Measurements from ENCODE around the gene GHRL. TPM values are rescaled to one million over a fixed set of nuclear protein-coding genes. Genes with fewer than 3 reads are reported as not detected.
"Not testable (repeated sequence)": the region's sequence is repeated elsewhere in the genome, so short reads cannot be mapped to it uniquely, and the experiment has no call there.

GHRL gene
- total RNA-seq, 1 experiment from 2014 or later: 2.0 TPM

GRCh38 chr3:10274601-10275000 is 18.1 kb downstream of the GHRL start:
- Histone ChIP-seq H3K9me3 (ENCODE audit: low read depth, low read length, poor library complexity, severe bottlenecking) (no peaks in the 10 kb centered on the region), H3K4me1 (ENCODE audit: insufficient read depth, low read length, poor library complexity, severe bottlenecking) (peaks cover 13% of the 10 kb centered on the region), H3K36me3 (ENCODE audit: insufficient read depth, low read length, poor library complexity, severe bottlenecking) (peaks cover 42% of the 10 kb centered on the region), H3K27ac (ENCODE audit: low read depth, low read length, poor library complexity, severe bottlenecking) (no peak overlapping the region), H3K4me3 (ENCODE audit: low read depth, low read length, poor library complexity, severe bottlenecking) (no peak overlapping the region), H3K27me3 (replicated peaks; ENCODE audit: insufficient read depth, low read depth, low read length, poor library complexity) (no peaks in the 10 kb centered on the region)
- no peak for TF ChIP-seq EZH2 (IDR thresholded peaks at IDR 0.05; ENCODE audit: borderline replicate concordance, low read depth, low read length, poor library complexity, severe bottlenecking)
- TF ChIP-seq, protein P1, sequence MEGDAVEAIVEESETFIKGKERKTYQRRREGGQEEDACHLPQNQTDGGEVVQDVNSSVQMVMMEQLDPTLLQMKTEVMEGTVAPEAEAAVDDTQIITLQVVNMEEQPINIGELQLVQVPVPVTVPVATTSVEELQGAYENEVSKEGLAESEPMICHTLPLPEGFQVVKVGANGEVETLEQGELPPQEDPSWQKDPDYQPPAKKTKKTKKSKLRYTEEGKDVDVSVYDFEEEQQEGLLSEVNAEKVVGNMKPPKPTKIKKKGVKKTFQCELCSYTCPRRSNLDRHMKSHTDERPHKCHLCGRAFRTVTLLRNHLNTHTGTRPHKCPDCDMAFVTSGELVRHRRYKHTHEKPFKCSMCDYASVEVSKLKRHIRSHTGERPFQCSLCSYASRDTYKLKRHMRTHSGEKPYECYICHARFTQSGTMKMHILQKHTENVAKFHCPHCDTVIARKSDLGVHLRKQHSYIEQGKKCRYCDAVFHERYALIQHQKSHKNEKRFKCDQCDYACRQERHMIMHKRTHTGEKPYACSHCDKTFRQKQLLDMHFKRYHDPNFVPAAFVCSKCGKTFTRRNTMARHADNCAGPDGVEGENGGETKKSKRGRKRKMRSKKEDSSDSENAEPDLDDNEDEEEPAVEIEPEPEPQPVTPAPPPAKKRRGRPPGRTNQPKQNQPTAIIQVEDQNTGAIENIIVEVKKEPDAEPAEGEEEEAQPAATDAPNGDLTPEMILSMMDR (conservative IDR thresholded peaks at IDR 0.05; ENCODE audit: low read depth, low read length): no peak
- no peak for DNase-seq (ENCODE audit: low spot score)
- POLR2A ChIA-PET (ENCODE audit: low non-redundant PET): no interaction called here
- CTCF ChIA-PET: no interaction called here
- no TSS peak for BruUV-seq (replicated peaks)
- intact Hi-C loops (cut with micrococcal nuclease; ENCODE audit: unreplicated experiment): no loop called here

DNA sequence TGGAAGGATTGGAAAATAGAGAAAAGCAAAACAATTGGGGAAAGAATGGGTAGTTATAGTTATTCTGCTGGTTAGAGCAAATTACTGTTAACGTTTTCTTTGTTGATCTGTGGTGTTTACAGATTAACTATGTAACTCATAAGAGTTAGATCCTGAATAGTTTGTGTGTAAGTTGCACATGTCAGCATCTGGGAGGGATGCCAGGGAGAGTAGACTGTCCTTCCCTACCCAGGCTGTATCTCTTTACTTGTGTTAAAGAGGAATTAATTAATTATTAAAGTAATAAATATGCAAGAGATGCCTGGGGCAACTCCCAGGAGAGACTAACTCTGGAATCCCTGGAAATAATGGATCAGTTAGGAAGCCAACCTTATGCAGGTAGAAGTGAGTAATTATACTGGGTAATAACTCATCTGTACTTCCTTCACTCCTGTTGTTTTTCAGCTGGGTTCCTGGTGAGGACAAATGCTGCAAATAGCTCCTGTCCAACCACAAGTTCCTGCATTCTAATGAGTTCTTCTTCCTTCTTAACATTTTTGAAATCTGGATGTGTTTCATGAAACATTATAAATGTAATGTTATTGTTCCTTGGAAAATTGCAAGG is 18.9 kb downstream of the GHRL start:
- peaks cover 43% of the 10 kb centered on the region for H3K36me3 ChIP-seq (ENCODE audit: insufficient read depth, low read length, poor library complexity, severe bottlenecking)
- DNase-seq (ENCODE audit: low spot score): no peak
- no peak overlapping the region for H3K27ac ChIP-seq (ENCODE audit: low read depth, low read length, poor library complexity, severe bottlenecking)
- no TSS peak for BruUV-seq (replicated peaks)
- no peak for TF ChIP-seq EZH2 (IDR thresholded peaks at IDR 0.05; ENCODE audit: borderline replicate concordance, low read depth, low read length, poor library complexity, severe bottlenecking)
- TF ChIP-seq, protein P1 (conservative IDR thresholded peaks at IDR 0.05; ENCODE audit: low read depth, low read length): no peak
- ChIA-PET CTCF (no interaction called here), POLR2A (ENCODE audit: low non-redundant PET) (no interaction called here)
- peaks cover 13% of the 10 kb centered on the region for H3K4me1 ChIP-seq (ENCODE audit: insufficient read depth, low read length, poor library complexity, severe bottlenecking)
- H3K4me3 ChIP-seq (ENCODE audit: low read depth, low read length, poor library complexity, severe bottlenecking): no peak overlapping the region
- intact Hi-C loops (cut with micrococcal nuclease; ENCODE audit: unreplicated experiment): no loop called here
- H3K9me3 ChIP-seq (ENCODE audit: low read depth, low read length, poor library complexity, severe bottlenecking): no peaks in the 10 kb centered on the region
- H3K27me3 ChIP-seq (replicated peaks; ENCODE audit: insufficient read depth, low read depth, low read length, poor library complexity): no peaks in the 10 kb centered on the region

DNA sequence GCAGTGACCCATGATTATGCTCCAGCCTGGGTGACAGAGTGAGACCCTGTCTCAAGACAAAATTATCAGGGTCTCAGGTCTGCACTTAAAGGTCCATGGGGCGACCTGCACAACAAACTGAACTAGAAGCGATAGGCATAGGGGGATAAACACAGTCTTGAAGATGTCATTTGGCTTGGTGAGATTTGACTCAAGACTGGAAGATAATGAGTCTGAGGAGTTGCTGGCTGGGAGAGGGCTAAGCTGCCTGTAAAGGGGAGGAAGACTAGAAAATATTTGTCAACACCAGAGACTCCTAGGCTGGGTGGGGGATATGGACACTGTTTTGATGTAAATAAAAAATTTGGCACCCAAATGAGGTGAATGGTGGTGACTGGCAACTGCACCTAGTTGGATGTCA is 19.8 kb downstream of the GHRL start:
- no peak for DNase-seq (ENCODE audit: low spot score)
- BruUV-seq (replicated peaks): no TSS peak
- Histone ChIP-seq H3K36me3 (ENCODE audit: insufficient read depth, low read length, poor library complexity, severe bottlenecking) (peaks cover 40% of the 10 kb centered on the region), H3K27me3 (replicated peaks; ENCODE audit: insufficient read depth, low read depth, low read length, poor library complexity) (no peaks in the 10 kb centered on the region), H3K4me3 (ENCODE audit: low read depth, low read length, poor library complexity, severe bottlenecking) (no peak overlapping the region), H3K9me3 (ENCODE audit: low read depth, low read length, poor library complexity, severe bottlenecking) (no peaks in the 10 kb centered on the region), H3K4me1 (ENCODE audit: insufficient read depth, low read length, poor library complexity, severe bottlenecking) (peaks cover 13% of the 10 kb centered on the region), H3K27ac (ENCODE audit: low read depth, low read length, poor library complexity, severe bottlenecking) (no peak overlapping the region)
- intact Hi-C loops (cut with micrococcal nuclease; ENCODE audit: unreplicated experiment): no loop called here
- POLR2A ChIA-PET (ENCODE audit: low non-redundant PET): no interaction called here
- TF ChIP-seq EZH2 (IDR thresholded peaks at IDR 0.05; ENCODE audit: borderline replicate concordance, low read depth, low read length, poor library complexity, severe bottlenecking): no peak
- TF ChIP-seq, protein P1 (conservative IDR thresholded peaks at IDR 0.05; ENCODE audit: low read depth, low read length): no peak
- CTCF ChIA-PET: no interaction called here

DNA sequence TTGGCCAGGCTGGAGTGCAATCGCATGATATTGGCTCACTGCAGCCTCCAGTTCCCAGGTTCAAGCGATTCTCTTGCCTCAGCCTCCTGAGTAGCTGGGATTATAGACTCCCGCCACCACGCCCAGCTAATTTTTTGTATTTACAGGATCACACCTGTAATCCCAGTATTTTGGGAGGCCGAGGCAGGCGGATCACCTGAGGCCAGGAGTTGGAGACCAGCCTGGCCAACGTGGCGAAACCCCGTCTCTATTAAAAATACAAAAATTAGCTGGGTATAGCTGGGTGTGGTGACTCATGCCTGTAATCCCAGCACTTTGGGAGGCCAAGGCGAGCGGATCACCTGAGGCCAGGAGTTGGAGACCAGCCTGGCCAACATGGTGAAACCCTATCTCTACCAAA is 20.3 kb downstream of the GHRL start:
- Histone ChIP-seq H3K4me1 (ENCODE audit: insufficient read depth, low read length, poor library complexity, severe bottlenecking) (peaks cover 13% of the 10 kb centered on the region), H3K36me3 (ENCODE audit: insufficient read depth, low read length, poor library complexity, severe bottlenecking) (peaks cover 38% of the 10 kb centered on the region)
- BruUV-seq (replicated peaks); POLR2A ChIA-PET (ENCODE audit: low non-redundant PET); intact Hi-C loops (cut with micrococcal nuclease; ENCODE audit: unreplicated experiment); H3K27me3 ChIP-seq (replicated peaks; ENCODE audit: insufficient read depth, low read depth, low read length, poor library complexity); H3K9me3 ChIP-seq (ENCODE audit: low read depth, low read length, poor library complexity, severe bottlenecking); DNase-seq (ENCODE audit: low spot score); H3K27ac ChIP-seq (ENCODE audit: low read depth, low read length, poor library complexity, severe bottlenecking); H3K4me3 ChIP-seq (ENCODE audit: low read depth, low read length, poor library complexity, severe bottlenecking): not testable (repeated sequence)
- CTCF ChIA-PET: interaction anchor here (0.7 kb wide), 1 partner anchor 486 kb away, joined by 3 read pairs; no protein-coding TSS in a partner anchor

All from A673 (cell line).